Lung microvascular endothelial cell (primary cell): ENCODE data around the gene RYK. TPM values are rescaled to one million over a fixed set of nuclear protein-coding genes. Genes with fewer than 3 reads are reported as not detected.

Experiments used
- DNase-seq, 2 donors: peaks; one replicate each; pipeline versions ENCODE4 v3.0.0 to v3.0.0-alpha.2; 2010; ENCODE audit warnings: low read depth in 2 of 2
- total RNA-seq: library from RNA; depleted of rRNA; stranded (reverse); fragments of >200 nt; gene quantifications from 2 replicates; pipeline ENCODE4 v1.2.1, GENCODE V29; 2014

Gene RYK
- total RNA-seq, 1 donor from 2014 or later: 99.6 TPM

DNA sequence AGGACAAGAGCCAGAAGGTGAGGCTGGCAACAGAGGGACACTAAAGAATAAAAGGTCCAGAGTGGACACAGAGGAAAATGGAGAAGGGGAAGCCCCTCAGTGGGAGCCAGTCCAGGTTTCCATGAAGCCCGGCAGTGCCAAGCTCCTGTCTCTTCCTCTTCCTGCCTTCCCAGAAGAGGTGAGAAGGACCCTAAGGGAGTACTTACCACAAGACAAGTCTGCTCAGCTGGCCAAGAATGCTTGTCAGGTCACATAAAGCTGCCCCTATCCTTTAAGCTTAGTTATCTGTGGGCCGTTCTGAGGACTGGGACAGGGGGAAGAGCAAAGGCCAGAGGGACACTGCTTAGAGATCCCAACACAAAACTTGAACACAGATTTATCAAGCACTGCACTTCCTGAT lies 100.2 kb downstream of the RYK start:
- peak in 1 of 2 donors; percentile 72 for DNase-seq

DNA sequence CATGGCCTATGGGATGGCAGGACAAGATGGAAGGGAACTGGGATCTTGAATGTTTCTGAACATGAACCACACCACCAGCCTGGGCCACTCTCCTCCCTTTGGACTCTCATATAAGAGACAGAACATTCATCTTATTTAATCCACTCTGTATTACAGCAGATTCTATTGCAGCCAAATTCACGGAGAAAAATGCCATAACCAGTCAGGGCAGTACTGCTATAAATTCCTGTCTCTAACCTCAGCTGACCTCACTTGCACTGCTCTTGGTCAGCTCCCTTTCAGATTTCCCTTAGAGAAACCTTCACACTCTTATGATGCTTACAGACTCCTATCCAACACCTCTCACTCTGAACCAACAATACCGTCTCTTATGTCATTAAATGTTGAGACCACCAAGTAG lies 101.4 kb downstream of the RYK start:
- DNase-seq: no peak

DNA sequence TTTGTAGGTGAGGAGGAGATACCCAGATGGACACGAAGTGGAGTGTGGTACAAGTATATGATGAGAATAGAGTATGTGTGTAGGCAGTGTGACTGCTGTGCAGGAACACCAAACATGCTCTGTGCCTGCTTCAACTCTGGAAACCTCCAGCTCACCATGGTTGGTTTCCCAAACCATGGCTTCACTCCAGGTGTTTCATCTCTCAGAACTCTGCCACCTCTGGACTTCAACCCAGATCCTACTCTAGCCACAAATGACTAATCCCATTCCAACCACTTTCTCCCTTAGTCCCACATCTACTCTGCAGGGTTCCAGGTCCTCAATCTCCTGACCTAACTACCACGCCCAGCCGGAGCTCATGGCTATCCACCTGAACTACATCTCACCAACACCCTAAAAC lies 102.1 kb downstream of the RYK start:
- no peak for DNase-seq

DNA sequence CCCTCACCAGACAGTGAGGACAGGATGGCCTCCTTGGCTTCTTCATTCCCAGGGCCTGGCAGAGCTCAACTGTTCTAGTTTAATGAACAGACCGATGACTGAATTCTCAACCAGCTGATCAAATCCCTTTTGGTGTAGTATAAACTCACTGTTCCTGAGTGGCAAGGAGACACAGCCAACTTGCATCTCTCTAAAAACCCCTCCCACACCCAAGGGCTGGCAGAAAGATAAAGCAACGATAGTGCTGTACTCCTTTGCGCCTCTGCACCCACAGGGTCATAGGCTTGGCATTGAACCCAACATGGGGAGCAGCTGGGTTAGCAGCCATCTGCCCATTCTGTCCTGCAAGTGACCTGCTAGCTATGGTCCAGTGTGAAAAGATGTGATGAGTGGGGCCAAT lies 103.2 kb downstream of the RYK start:
- no peak for DNase-seq

DNA sequence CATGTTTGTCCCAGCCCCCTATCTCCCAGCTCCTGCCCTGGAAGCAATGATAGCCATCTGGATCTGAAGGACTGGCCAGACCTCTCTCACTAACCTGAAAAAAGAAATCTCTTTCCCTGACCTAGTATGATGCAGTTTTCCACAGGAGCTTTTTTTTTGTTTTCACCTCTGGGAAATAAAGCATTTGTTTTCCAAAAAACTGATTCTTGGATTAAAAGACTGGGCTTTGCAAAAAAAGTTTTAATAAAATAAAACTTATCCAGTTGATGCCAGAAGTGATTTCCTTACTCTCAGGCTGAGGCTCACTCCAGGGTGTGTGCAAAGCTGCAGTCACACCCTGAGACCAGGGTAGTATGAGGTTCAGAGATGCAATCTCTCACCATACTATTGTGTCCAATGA lies 104.0 kb downstream of the RYK start:
- no peak for DNase-seq

DNA sequence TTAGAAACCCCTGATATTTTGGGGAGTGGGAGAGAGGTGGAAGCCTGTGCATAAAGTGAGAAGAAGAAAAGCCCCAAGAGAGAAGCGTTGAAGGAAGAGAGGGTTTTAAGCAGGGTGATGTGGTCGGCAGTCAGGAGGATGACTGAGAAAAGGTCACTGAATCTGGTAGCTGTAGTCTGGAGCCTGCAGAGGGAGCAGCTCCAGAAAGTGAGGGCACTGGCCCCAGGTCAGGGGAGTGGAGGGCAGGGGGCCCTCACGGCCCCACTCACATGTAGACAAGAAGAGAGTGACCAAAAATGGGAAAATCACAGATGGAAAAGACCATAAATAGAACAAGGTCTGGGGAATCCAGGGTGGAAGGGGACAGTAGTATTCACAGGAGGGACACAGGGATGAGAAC lies 105.5 kb downstream of the RYK start:
- no peak for DNase-seq

DNA sequence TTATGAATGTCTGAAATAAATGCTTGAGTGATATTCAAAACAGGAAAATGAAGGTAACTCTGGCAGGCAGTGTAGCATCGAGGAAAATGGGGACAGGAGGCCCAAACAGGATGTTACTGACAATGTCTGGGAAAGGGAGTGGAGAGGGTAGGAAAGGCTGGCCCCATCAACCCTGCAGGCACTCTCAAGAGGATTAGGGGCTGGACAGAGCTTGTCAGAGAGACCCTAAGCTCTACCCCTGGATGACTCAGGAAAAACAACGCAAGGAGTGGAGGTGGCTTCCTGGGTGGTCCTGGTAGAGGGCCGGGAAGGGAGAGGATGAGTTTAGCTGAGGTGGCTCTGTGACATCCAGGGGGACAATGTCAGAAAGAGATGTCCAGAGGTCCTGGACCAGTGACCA lies 106.0 kb downstream of the RYK start:
- peak in 1 of 2 donors; percentile 41 for DNase-seq

DNA sequence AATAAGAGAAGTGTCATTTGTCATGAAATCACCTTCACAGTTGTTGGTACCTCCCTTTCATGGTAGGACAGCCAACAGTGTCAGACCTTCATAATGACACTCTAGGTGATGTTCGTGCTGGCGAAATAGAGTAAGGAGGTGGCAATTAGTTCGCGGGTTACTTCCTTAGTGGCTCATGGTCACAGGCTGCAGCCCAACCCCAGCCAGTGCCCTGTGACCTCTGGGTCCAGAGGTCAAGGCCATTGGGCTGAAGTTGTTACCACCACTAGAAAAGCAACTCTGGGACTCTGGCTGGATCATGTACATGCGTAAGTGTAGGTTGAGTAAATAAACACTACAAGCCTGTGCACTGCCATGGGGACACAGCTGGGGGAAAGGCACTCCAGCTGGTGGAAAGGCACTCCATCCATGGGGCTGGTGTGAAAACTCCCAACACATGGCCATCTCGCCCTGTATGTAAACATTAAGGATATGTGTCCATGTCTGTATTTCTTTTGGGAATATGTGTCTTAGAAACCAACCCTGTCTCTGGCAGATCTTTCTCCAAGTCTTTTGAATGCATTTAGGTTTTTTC lies 106.7 kb downstream of the RYK start:
- DNase-seq: peak in 1 of 2 donors; percentile 46

DNA sequence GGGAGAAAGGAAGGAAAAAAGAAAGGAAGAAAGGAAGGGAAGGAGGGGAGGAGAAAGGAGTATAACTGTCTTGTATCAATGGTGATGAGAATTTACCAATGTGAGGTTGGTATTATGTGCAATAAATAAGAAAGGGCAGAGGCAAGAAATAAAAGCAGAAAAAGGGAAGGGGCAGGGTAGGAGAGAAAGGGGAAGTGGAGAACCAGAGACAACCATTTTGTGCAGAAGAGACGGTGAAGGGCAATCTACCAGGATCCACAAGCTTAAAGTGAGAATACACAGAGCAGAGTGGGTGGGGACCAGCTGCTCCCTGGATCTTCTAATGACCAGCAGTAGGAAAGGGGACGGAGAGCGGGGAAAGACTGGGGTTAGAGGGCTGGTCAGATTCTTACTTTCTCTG lies 114.1 kb downstream of the RYK start:
- DNase-seq: no peak

DNA sequence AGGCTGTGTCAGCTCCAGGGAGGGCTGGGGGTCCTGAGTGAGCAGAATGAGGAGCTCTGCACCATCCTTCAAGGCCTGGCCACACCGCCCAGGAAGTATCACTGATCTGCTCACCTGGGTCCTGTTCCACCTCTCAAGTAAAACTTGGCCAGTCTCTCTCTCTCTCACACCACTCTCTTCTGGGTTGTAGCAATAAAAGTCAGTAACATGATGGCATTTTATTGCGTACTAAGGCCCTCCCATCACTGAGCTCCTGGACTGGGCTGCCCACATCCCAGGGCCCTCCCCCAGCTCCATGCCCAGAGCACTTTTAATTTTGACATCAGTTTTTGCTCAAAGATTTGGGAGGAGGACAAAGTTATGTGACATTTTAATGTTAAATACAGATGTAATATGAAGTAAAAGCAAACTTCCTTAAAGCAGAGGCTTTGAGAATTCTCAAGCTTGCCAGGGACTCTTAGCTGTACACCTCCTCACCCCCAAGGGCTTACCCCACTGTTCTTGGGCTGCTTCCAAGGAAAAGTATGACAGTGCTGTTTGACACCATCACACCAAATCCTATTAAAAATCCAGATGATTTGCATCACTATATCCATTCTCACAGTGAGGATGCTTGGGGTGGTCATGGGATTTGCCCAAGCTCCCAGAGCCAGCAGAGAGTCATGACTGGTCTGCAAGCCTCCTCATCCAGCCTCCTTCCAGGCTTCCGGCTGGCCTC lies 115.8 kb downstream of the RYK start:
- DNase-seq: no peak

DNA sequence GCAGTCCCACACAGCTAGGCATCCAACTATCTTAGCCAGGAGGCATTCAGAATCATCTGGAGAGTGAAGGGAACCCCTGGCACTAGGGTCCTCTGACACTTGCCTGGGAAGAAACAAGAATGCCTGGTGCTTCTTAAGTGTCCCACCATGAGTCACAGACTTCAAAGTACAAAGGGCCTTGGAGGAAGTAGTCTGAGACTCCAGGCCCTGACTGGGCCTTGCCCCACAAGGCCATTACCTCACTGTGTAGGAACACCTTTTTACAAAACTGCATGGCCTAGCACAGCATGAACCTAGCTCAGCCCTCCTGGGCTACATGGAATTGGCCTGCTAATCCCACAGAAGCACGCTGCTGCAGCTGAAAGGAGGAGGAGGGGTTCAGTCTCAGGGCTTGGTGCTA lies 116.4 kb downstream of the RYK start:
- no peak for DNase-seq

DNA sequence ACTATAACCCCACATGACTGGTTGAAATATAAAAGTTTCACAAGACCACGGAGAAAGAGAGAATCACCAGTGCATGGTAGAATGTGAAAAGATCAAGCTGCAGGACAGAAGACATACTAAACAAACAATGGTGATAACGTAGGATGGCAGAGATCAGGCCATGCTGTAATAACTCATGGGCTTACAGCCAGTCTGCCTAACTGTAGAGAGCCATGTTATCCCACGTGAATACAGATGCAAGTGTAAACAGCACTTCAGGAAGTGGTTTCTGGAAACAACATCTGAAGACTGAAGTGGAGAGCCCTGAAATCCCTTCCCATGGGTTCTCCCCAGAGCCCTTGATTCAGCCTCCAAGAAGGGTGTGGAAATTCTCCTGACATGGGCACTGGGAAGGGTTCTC lies 117.7 kb downstream of the RYK start:
- no peak for DNase-seq

DNA sequence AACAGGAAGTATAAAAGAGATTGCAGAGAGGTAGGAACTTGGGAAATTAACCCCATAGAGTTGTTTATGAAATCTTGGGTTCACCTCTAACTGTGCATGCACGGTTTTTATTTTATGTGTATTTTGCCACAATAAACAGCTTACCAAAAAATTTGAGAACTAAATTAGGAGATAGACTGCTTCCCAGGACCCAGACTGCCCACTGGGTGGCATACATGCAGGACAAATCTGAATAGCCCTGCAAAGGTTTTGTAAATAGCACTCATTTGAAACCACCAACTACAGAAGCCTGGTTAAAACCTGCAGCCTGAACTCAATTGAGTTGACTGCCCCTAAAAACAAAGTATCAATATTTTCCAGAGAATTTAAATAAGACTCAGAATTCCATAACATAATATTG lies 124.5 kb downstream of the RYK start:
- DNase-seq: peak; percentile 25 to 44

DNA sequence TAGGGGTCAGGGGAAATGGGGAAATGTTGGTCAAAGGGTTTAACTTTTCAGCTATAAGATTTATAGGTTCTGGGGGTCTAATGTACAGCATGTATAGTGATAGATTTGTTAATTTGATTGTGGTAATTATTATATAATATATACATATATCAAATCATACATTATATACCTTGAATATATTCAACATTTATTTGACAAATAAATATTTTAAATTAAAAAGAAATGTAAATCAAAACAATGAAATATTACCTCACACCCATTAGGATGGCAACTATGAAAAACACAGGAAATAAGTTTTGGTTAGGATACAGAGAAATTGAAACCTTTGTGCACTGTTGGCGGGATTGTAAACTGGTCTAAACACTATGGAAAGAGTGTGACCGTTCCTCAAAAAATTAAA lies 135.9 kb downstream of the RYK start:
- no peak for DNase-seq

DNA sequence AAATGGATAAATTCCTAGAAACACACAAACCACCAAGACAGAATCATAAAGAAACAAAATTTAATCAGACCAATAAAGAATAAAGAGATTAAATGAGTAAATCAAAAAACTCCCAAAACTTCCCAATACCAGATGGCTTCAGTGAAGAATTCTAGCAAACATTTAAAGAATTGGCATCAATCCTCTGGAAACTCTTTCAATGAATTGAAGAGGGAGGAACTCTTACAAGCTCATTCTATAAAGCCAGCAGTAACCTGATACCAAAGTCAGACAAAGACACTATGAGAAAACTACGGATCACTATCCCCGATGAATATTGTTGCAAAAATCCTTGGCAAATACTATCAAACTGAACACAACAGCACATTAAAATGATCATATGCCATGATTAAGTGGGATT lies 139.0 kb downstream of the RYK start:
- DNase-seq: no peak

DNA sequence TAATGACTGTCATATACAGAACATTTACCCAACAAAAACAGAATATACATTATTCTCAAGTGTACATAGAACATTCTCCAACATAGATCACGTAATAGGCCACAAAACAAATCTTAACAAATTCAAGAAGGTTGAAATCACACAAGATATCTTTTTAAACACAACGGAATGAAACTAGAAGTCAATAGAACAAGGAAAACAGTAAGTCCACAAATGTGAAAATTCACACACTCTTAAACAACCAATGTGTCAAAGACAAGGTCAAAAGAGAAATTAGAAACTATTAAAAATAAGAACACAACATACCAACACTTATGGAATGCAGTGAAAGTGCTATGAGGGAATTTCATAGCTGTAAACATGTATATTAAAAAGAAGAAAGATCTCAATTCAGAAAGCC lies 139.7 kb downstream of the RYK start:
- DNase-seq: no peak

Other genes starting within 250 kb of the RYK start
- gene SLCO2A1, start 220.9 kb downstream of the RYK start, total RNA-seq: 2.4 and 7.9 TPM in 2 replicates
- 45.8 and 98.2 TPM in 2 replicates for gene AMOTL2, start 123.6 kb upstream of the RYK start, total RNA-seq
- gene ANAPC13, start 235.1 kb upstream of the RYK start, total RNA-seq: 39.9 and 53.0 TPM in 2 replicates
- gene CEP63, start 235.2 kb upstream of the RYK start, total RNA-seq: 13.1 and 15.7 TPM in 2 replicates